NCI-H2196 treated with DMSO at 0.1 percent for 48 hours (cell line): Measurements from ENCODE around the gene LRRC32.
"Not testable (repeated sequence)": the region's sequence is repeated elsewhere in the genome, so short reads cannot be mapped to it uniquely, and the experiment has no call there.

Source experiments
- DNase-seq: peaks from one replicate; lab custom pipeline; 2025; ENCODE audit not compliant: unreplicated experiment; lab: John Stamatoyannopoulos, UW

Gene LRRC32

GRCh38 chr11:76616676-76617552 is 53.6 kb downstream of the LRRC32 start:
- no peak for DNase-seq

GRCh38 chr11:76615950-76616349 is 54.6 kb downstream of the LRRC32 start:
- no peak for DNase-seq

GRCh38 chr11:76614471-76615179 is 55.9 kb downstream of the LRRC32 start:
- DNase-seq: no peak

- DNase-seq: no peak
Observed at GRCh38 chr11:76613901-76614300, 56.6 kb downstream of the LRRC32 start.

- DNase-seq: no peak
Observed at GRCh38 chr11:76612226-76612625, 58.3 kb downstream of the LRRC32 start.

- no peak for DNase-seq
Observed at GRCh38 chr11:76610871-76611475, 59.6 kb downstream of the LRRC32 start.

- no peak for DNase-seq
Observed at GRCh38 chr11:76610371-76610770, 60.2 kb downstream of the LRRC32 start.

- no peak for DNase-seq
Observed at GRCh38 chr11:76609736-76610370, 60.7 kb downstream of the LRRC32 start.

- DNase-seq: not testable (repeated sequence)
Observed at GRCh38 chr11:76608879-76609460, 61.6 kb downstream of the LRRC32 start.

- not testable (repeated sequence) for DNase-seq
Observed at GRCh38 chr11:76608228-76608627, 62.3 kb downstream of the LRRC32 start.
